Measurements from ENCODE around the gene MAP4K2. TPM values are rescaled to one million over a fixed set of nuclear protein-coding genes. Genes with fewer than 3 reads are reported as not detected.

MAP4K2 gene
- 24.3 and 24.6 TPM in 2 replicates for total RNA-seq

DNA sequence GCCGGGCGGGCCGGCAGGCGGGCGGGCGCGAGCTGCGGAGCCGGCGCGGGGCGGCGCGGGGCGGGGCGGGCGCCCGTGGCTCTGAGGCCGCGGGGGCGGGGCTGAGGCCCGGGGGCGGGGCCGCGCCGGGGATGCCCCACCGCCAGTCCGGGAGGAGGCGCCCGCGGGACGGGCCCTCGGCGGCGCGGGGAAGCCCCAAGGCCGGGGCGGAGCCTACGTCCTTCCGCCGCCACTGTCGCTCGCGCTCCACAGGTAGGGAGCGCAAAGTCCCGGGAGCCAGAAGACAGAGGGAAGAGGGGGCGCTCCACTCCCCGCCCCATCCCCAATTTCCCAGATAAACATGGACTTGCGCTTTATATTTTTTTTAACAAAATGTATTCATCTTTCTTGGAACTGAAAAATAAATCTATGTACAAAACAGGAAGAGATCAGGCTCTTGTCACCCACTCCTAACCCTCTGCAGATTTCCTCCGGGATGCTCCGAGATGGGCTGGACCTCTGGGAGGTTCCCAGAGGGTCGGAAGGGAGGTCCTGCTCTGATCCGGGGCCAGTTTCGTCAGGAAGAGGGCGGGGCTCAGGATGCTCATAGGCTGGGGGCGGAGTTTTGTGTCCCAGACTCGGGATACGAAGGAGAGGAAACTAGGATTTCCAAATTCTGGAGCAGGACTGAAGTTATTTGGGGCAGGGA lies at the start of gene MAP4K2:
TSS of gene MAP4K2 (minus strand) at position 57 of the 688 bp plus-strand sequence. CDS start 65 bp downstream, outside the sequence.

DNA sequence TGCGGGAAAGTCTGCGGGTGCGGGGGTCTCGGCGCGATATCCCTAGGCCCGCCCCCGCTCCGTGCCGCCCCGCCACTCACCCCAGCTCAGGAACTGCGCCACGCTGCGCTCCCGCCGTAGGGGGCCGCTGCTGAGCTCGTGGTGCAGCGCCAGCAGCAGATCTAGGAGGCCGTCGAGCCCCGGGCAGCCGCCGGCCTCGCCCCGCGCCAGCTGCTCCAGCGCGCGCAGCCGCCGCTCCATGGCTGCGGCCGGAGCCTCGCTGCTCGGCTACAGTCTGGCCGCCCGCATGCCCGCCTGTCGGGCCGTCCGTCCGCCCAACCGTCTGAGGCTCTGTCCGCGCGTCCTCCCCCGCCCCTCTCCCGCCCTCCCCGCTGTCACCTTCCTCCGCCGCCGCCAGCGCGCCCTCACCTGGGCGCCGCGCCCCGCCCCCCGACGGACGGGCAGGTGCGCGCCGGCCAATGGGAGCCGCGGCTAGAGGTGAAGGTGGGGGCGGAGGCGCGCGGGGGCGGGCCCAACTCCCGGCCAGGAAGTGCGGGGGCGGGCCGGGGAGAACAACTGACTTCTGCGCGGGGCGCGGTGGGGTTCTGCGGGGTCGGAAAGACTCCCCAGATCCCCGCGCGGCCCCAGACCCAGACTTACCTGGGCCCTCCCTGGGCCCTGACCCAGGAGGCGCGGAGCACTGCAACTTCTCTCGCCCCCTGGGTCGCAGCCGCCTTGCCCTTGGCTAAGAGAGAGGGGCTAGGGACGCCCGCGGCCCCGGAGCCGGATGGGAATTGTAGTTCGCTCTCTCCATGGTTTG lies 41.5 kb upstream of the MAP4K2 start, which contains the start of gene CDC42BPG:
TSS of gene CDC42BPG (minus strand) at position 324 of the 799 bp plus-strand sequence. CDS start at position 240, 84 bp downstream.

DNA sequence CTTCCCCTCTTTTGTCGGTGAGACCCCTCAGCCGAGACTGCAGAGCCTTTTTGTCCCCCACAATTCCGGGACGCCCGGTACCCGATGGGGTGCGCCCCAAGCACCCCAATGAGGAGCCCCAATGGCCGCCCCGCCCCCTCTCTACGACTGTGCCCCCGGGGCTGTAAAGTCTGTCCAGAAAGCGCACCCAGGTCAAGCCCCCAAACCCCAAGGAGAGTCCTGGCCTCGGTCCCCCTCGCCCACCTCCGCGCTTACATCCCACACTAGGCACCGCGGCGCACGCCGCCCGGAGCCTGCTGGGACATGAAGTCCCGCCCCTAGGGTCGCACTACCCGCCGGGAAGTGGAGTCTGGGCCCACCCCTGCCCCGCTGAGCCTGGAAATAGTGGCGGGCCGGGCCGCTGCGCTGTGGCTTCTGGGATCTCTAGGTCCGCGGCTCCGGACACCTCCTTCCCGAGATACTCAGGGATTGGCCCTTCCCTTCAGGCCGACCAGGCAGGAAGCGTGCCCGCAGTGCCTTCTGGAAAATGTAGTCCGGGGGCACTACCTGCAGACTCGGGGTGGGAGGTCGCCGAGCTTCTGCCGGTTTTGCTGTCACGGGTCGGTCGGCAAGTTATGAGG lies 7.4 kb upstream of the MAP4K2 start, which contains the start of gene MEN1:
TSS of gene MEN1 (minus strand) at position 281 of the 620 bp plus-strand sequence. CDS start 442 bp downstream, outside the sequence.

DNA sequence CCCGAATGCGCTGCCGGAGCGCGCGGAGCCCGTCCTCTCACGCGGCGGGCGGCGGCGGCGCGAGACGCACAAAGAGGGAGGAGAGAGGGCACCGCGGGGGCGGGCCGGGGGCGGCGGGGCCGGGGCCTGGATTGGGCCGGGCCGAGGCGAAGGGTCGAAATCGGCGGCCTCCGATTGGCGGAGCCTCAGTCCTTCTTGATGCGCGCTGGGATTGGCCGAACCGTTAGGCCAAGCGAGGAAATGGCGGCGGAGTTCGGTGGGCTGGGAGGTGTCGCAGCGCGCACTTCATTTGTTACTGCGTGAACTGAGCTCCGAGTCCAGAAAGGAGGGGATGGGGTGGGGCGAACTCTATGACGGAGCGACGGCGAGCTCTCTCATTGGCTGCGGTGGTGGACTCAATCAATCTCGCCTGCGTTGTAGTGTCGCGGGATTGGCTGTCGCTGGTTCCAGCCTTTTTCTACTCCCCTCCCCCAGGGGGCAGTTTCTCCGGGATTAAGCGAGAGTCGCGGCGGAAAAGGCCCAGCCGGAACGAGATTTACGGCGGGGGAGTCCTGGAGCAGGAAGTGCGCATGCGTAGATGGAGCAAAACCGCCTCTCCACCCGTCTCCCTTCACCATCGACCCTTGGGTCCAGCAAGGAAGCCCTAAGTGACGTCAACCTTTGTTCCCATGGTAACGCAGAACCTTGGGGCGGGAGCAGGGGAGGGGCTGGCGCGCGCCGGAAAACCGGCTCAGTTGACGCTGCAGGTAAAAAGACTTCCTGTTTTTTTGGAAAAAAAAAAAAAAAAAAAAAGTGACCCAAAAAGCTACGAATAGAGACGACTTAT lies 24.3 kb downstream of the MAP4K2 start, which contains the start of gene SF1:
TSS of gene SF1 (minus strand) at position 70 of the 826 bp plus-strand sequence. CDS start 150 bp downstream, outside the sequence.

DNA sequence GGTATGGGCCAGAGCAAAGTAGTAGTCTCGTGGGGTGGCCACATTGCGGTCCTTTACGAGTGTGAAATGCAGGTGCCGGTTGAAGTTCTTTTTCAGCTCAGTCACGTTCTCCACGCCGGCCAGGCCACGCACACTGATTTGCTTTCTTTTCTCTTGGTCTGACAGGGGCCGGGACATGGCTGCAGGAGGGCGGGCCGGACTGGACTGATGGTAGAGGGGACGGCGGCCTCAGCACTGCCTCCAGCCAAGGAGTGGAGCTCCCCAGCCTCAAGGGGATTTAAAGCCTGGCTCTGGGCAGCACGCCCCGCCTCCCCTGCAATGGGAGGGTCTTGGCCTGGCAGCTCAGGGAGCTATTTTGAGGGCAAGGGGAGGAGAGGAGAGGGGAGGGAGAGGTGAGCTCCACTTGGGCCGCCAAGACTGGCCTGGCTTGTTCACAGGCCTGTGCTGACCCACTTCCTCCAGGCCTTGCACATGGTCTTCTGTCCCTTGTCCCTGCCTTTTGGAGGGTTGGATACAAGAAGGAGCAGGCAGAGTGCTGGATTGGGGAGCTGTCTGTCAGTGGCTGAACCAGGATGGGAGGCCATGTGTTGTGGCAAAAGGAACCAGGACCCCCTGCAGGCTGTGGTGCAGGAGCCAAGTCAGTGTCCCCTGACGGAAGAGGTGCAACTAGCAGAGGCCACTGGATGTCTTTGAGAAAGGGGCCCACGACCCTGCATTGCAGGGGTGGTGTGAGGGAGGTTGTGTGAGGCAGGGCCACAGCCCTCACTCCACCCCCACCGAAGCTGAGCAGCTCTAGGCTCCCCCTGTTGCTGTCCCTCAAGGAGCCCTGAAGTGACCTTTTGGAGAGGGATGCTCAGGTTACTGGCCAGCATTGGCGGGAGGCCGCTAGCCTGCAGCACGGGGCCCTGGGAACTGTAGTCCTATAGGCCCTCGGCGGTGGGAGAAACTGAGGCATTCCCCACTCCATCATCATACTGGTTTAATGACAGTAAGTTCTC lies 43.0 kb downstream of the MAP4K2 start, which contains the start of gene PYGM:
TSS of gene PYGM (minus strand) at position 253 of the 998 bp plus-strand sequence. CDS start at position 177, 76 bp downstream.

DNA sequence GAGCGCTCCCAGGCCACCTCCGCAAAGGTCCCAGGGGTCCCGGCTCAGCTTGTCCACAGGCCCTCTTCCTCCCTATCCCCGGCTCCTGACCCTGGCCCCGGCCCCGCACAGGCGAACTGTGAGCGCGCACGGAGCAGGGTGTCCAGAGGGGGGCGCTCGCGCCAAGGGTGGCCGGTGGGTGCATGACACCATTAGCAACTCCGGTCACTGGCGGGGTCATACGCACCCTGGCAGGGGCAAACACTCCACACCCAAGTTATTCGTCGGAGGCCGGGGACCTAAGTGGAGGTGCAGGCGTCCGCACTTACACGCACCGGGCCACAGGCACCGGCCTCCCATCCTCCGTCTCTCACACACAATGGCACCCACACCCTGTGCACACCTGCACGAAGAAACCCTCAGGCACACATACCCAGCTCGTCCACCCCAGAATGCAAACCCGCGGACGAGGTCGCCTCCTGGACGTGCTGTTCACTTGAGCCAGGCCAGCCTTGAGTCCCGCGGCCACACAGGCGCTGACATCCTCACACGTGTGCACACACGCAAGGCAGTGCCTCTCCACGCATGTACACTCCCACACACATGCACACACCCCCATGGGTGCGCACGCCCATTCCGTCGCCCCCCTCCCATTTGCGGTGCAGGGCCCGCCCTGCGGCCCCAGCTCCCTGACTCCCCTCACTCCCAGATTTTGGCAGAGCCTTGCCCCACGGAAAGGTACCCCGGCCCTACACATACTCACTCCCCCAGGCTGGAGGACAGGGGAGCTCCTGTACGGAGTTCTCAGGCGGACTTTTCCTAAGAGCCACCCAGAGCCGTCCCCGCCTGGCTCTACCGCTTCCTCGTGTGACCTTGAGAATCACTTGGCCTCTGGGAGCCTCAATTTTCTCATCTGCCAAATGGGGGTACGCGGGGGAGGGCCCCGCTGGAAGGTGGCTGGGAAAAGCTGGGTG lies 59.1 kb downstream of the MAP4K2 start, which contains the start of gene RASGRP2:
TSS of gene RASGRP2 (minus strand) at position 552 of the 953 bp plus-strand sequence. CDS start 1,276 bp downstream, outside the sequence.

Other genes with a start within 250 kb of the MAP4K2 start
- gene SLC22A11, start 247.3 kb downstream of the MAP4K2 start, total RNA-seq: not detected in 2 replicates
- not detected in 2 replicates for gene SLC22A12, start 212.0 kb downstream of the MAP4K2 start, total RNA-seq
- not detected in 2 replicates for gene NRXN2, start 80.0 kb downstream of the MAP4K2 start, total RNA-seq
- 0.56 and 4.4 TPM in 2 replicates for gene RASGRP2, start 59.1 kb downstream of the MAP4K2 start, total RNA-seq
- gene PYGM, start 43.2 kb downstream of the MAP4K2 start, total RNA-seq: 0.52 and 2.8 TPM in 2 replicates
- gene SF1, start 24.7 kb downstream of the MAP4K2 start, total RNA-seq: 100 and 286 TPM in 2 replicates
- 25.5 and 26.2 TPM in 2 replicates for gene MEN1, start 7.3 kb upstream of the MAP4K2 start, total RNA-seq
- gene CDC42BPG, start 41.4 kb upstream of the MAP4K2 start, total RNA-seq: 0.08 and 0.91 TPM in 2 replicates
- 37.5 and 50.9 TPM in 2 replicates for gene EHD1, start 75.4 kb upstream of the MAP4K2 start, total RNA-seq
- gene ATG2A, start 114.0 kb upstream of the MAP4K2 start, total RNA-seq: 14.5 and 36.2 TPM in 2 replicates
- gene PPP2R5B, start 121.5 kb upstream of the MAP4K2 start, total RNA-seq: 21.0 and 22.8 TPM in 2 replicates
- not detected in 2 replicates for gene GPHA2, start 132.7 kb upstream of the MAP4K2 start, total RNA-seq
- gene MAJIN, start 168.9 kb upstream of the MAP4K2 start, total RNA-seq: not detected in 2 replicates
- gene BATF2, start 193.8 kb upstream of the MAP4K2 start, total RNA-seq: 1.8 and 3.2 TPM in 2 replicates
- gene ARL2, start 210.9 kb upstream of the MAP4K2 start, total RNA-seq: 187 and 226 TPM in 2 replicates
- 13.4 and 15.6 TPM in 2 replicates for gene SNX15, start 224.2 kb upstream of the MAP4K2 start, total RNA-seq
- 6.7 and 16.2 TPM in 2 replicates for gene SAC3D1, start 238.0 kb upstream of the MAP4K2 start, total RNA-seq